Calu3 (cell line): ENCODE results near the gene PRKCA. TPM values are rescaled to one million over a fixed set of nuclear protein-coding genes. Genes with fewer than 3 reads are reported as not detected.

Experiments used
- BruUV-seq: library from RNA; stranded (reverse); fragments of 400-500 nt; replicated peaks from 2 replicates; lab custom pipeline; 2021; lab: Mats Ljungman, UMichigan
- CTCF ChIA-PET: fragments of 300-600 bp; sonication (Branson Sonifier 250); formaldehyde crosslinking; loops from one replicate; lab custom pipeline; 2022; ENCODE audit warnings: antibody characterized with exemption; lab: Charles Lee
- DNase-seq: peaks from one replicate; pipeline ENCODE4 v3.0.0; 2022
- H3K27ac Mint-ChIP-seq: one replicate; pipeline ENCODE4 v1.8.0; 2022; ENCODE audit warnings: mixed read lengths; ENCODE audit not compliant: unreplicated experiment
- H3K27me3 Mint-ChIP-seq: one replicate; pipeline ENCODE4 v1.8.0; 2022; ENCODE audit warnings: mixed read lengths; ENCODE audit not compliant: unreplicated experiment
- H3K36me3 Mint-ChIP-seq: one replicate; pipeline ENCODE4 v1.8.0; 2022; ENCODE audit warnings: mild to moderate bottlenecking, moderate library complexity, mixed read lengths; ENCODE audit not compliant: insufficient read depth, unreplicated experiment
- H3K4me1 Mint-ChIP-seq: one replicate; pipeline ENCODE4 v1.8.0; 2022; ENCODE audit warnings: mild to moderate bottlenecking, low read depth, mixed read lengths; ENCODE audit not compliant: unreplicated experiment
- H3K4me3 Mint-ChIP-seq: one replicate; pipeline ENCODE4 v1.8.0; 2022; ENCODE audit warnings: mild to moderate bottlenecking, low read depth, moderate library complexity, mixed read lengths; ENCODE audit not compliant: unreplicated experiment
- H3K9me3 Mint-ChIP-seq: one replicate; pipeline ENCODE4 v1.8.0; 2022; ENCODE audit warnings: low read depth, mixed read lengths; ENCODE audit not compliant: unreplicated experiment
- intact Hi-C: fragments of 100-400 bp; cut with micrococcal nuclease; formaldehyde crosslinking; loops from one replicate; pipeline ENCODE4 v1.10.0; 2022; ENCODE audit not compliant: unreplicated experiment
- total RNA-seq: library from RNA; stranded (reverse); gene quantifications from 2 replicates; pipeline ENCODE4 v1.2.3, GENCODE V29; 2022
- TF ChIP-seq, protein P1 (sequence below): fragments of 200-600 bp; IDR thresholded peaks from one replicate; pipeline ENCODE4 v1.8.0; 2022; ENCODE audit warnings: antibody characterized with exemption; ENCODE audit not compliant: unreplicated experiment

Gene PRKCA
- total RNA-seq, 1 experiment from 2014 or later, result 126 TPM

DNA sequence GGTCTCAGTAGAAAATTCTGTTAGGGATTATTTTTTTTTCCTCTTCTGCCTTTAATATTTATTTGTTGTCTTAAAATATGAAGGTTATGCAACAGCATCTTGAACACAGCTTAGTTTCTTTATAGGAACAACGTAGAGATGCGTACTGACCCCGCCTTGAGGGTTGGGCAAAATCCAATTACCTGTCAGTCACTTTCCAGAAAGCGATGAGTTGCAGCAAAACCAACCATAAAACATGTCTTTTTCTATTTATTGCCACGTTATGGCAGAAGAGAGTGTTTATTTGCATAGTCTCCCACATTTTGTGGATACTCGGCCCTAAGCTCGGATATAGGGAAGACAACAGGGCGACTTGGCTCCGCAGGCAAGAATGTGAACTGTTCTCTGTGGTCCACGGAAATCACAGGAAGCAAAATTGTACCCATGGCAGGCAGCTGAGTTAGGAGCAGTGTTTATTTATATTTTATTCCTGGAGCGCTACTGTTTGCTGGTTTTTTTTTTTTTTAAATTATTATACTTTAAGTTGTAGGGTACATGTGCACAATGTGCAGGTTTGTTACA is 488.2 kb downstream of the PRKCA start:
- TF ChIP-seq, protein P1, sequence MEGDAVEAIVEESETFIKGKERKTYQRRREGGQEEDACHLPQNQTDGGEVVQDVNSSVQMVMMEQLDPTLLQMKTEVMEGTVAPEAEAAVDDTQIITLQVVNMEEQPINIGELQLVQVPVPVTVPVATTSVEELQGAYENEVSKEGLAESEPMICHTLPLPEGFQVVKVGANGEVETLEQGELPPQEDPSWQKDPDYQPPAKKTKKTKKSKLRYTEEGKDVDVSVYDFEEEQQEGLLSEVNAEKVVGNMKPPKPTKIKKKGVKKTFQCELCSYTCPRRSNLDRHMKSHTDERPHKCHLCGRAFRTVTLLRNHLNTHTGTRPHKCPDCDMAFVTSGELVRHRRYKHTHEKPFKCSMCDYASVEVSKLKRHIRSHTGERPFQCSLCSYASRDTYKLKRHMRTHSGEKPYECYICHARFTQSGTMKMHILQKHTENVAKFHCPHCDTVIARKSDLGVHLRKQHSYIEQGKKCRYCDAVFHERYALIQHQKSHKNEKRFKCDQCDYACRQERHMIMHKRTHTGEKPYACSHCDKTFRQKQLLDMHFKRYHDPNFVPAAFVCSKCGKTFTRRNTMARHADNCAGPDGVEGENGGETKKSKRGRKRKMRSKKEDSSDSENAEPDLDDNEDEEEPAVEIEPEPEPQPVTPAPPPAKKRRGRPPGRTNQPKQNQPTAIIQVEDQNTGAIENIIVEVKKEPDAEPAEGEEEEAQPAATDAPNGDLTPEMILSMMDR, result no peak
- intact Hi-C loops, result no loop called here
- Mint-ChIP-seq H3K4me1 (peaks cover 7% of the 10 kb centered on the region), H3K36me3 (peaks cover 29% of the 10 kb centered on the region), H3K4me3 (no peak overlapping the region), H3K27me3 (no peaks in the 10 kb centered on the region), H3K9me3 (no peaks in the 10 kb centered on the region), H3K27ac (no peak overlapping the region)
- BruUV-seq, result no TSS peak
- DNase-seq, result no peak
- CTCF ChIA-PET, result interaction anchor here (0.7 kb wide), 1 partner anchor 124 kb away, joined by 5 read pairs; no protein-coding TSS in a partner anchor

DNA sequence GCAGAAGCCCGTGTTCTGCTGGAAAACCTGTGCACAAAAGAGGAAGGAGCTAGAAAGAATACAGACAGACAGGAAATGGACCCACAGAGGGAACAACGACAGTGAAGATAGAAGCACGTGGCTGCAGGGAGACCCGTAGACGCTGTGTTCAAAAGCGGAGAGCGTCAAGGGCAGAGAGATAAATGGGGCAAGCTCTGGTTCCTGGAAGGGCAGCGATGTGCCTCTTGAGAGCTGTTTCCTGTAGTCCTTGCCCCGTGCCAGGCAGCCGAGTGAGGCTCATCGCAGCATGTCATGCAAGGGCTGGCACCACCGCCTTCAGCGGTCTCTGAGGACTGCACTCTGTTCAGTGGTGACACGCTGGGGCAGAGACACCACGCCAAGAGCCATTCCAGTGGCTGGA is 488.9 kb downstream of the PRKCA start:
- Mint-ChIP-seq H3K27me3 (no peaks in the 10 kb centered on the region), H3K27ac (no peak overlapping the region), H3K9me3 (peaks cover 2% of the 10 kb centered on the region), H3K36me3 (peaks cover 29% of the 10 kb centered on the region), H3K4me3 (no peak overlapping the region), H3K4me1 (peaks cover 7% of the 10 kb centered on the region)
- BruUV-seq, result no TSS peak
- no peak for DNase-seq
- CTCF ChIA-PET, result interaction anchor here (0.7 kb wide), 1 partner anchor 123 kb away, joined by 5 read pairs; no protein-coding TSS in a partner anchor
- TF ChIP-seq, protein P1, result no peak
- intact Hi-C loops, result no loop called here

DNA sequence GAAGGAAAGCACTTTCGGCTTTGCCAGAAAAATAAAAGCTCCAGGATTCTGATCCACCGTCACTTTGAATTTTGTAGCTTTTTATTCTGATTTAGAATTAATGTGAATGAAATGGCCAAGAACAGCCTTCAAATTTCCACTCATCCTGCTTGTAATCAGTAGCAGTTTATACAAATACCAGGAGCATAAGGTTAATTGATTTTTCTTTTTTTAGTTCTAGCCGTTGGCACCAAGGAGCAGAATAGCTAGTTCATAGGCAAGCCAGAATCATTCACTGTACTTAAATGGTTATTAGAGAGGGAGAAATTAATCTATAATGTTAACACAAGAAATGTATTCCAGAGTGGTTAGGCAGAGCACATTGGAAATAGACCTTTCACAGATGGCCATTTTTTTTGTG is 491.4 kb downstream of the PRKCA start:
- BruUV-seq, result no TSS peak
- H3K4me3 Mint-ChIP-seq, result no peak overlapping the region
- TF ChIP-seq, protein P1, result no peak
- CTCF ChIA-PET, result interaction anchor here (0.7 kb wide), 1 partner anchor 1296 kb away, joined by 4 read pairs; no protein-coding TSS in a partner anchor
- peaks cover 28% of the 10 kb centered on the region for H3K36me3 Mint-ChIP-seq
- no peak for DNase-seq
- H3K4me1 Mint-ChIP-seq, result peaks cover 7% of the 10 kb centered on the region
- H3K27me3 Mint-ChIP-seq, result no peaks in the 10 kb centered on the region
- intact Hi-C loops, result no loop called here
- H3K9me3 Mint-ChIP-seq, result peaks cover 5% of the 10 kb centered on the region
- no peak overlapping the region for H3K27ac Mint-ChIP-seq

DNA sequence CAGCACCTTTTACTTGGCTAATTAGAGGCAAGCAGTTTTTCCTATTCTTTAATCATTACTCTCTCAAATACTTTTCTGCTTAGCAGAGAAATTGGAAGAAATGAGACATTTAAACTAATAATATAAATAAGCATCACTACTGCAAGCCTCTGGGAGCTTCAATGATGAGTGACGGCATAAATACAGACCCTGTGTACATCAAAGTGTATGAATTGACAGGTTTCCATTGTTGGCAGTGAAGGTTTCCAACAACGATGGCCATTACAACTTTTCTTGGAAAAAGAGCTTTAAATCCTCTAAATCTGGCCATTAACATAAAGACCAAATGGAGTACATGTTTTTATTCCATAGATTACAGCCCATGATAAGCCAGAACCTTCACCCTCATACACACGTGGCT is 493.1 kb downstream of the PRKCA start:
- Mint-ChIP-seq H3K4me3 (no peak overlapping the region), H3K27ac (no peak overlapping the region), H3K27me3 (no peaks in the 10 kb centered on the region), H3K36me3 (peaks cover 28% of the 10 kb centered on the region), H3K4me1 (peaks cover 7% of the 10 kb centered on the region), H3K9me3 (peaks cover 5% of the 10 kb centered on the region)
- DNase-seq, result no peak
- TF ChIP-seq, protein P1, result no peak
- CTCF ChIA-PET, result no interaction called here
- BruUV-seq, result no TSS peak
- intact Hi-C loops, result no loop called here
